Measurements from ENCODE around the gene SERPINA10.

GRCh38 chr14:94316692-94317091 lies 23.6 kb upstream of the SERPINA10 start:
- TF ChIP-seq ELF4 (IDR thresholded peaks at IDR 0.05) (no peak), PKNOX1 (IDR thresholded peaks at IDR 0.05) (no peak), FOXM1 (IDR thresholded peaks at IDR 0.05; ENCODE audit: borderline replicate concordance) (no peak), L3MBTL2 (conservative IDR thresholded peaks at IDR 0.05) (no peak), HDGF (IDR thresholded peaks at IDR 0.05; ENCODE audit: borderline replicate concordance) (no peak)

Measured in HEK293T (cell line).